ENCODE results near the gene CCNJL.

Gene CCNJL

GRCh38 chr5:160289356-160289651 is 23.1 kb downstream of the CCNJL start:
- no peak for DNase-seq

- no peak for DNase-seq
Observed at GRCh38 chr5:160287378-160288051, 24.8 kb downstream of the CCNJL start.

DNA sequence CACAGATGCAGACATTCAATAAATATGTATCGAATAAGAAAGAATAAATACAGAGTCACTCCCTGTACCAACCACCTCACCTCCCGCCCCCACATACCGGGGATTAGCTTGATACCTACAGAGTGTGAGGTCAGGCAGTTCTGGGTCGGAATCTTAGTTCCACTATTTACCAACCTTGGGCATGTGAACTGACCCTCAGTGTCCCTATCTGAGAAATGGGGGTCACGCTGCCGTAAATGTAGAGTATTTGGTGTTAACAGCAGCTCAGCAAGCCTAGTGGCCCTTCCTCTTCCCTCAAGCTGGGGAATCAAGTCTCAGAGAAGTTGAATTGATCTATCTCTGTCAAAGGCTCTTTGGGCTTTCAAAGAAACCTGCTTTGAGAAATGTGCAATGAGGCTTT is 25.4 kb downstream of the CCNJL start:
- no peak for DNase-seq

GRCh38 chr5:160285316-160285715 is 27.0 kb downstream of the CCNJL start:
- no peak for DNase-seq

DNA sequence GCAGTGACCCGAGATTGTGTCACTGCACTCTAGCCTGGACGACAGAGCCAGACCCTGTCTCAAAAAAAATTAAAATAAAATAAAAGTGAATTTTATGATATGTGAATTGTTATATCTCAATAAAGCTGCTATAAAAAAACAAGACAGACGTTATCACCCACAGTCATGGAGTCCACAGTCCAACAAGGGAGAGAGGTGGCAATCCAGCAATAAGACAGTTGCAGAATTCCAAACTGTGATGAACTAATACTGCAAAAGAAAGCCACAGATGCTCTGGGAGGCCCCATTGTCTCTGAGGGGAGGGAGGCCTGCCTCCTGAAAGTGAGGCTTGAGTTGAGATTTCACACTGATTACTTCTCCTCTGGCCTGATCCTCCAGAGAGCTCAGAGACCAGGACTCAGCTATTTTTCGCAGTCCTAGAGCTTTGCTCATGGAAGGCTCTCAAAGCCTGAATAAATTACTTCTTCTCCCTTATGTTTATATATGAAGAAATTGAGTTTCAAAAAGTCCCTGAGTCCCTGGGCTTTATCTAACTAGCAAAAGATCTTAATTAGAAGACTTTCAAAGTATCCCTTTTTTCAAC is 28.0 kb downstream of the CCNJL start:
- DNase-seq: no peak

DNA sequence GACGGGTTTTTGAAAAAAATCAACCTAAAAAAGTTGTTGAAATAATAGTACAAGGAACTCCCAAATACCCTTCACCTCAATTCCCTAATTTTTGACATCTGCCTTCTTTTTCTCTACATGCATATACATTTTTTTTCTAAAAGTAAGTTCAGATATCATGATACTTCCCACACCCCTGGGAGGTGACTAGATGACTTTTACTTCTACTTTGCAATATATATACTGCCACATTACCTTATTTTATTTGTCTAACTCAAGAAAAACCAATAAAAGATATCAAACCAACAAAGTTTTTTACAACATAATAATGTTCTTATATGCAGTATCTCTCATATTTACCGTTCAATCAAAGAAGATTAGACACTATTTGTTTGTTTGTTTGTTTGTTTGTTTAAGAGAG is 31.1 kb downstream of the CCNJL start:
- no peak for DNase-seq

DNA sequence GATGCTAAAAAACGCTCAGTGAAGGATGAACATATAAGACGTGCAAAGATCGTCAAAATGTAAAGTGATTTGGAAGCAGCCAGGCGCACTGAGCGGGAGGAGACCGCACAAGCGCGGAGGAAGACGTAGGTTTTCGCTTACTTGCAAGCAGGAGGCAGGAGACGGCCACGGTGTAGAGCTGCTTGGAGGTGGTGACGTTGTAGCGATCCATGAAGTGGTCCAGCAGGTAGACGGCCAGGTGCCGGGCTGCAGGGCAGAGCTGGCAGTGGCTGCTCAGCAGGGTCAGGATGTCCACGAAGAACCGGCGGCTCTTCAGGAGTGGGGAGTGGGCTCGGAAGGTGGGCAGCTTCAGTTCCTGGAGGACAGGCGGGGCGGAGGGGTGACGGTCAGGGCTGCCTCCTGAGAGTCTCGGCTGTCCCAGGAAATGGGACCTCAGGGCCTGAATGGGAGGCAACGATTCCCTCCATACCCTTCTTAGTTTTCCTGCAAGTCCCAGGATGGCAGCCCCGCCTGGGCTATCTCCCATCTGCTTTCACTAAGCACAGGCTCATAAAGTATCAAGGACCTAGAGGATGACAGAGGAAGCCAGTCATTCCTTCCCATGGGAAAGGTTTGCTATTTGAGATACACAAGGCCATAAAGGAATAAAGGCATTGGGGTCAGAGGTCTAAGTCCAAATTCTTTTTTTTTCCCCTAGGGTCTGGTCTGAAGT is 31.8 kb downstream of the CCNJL start:
- no peak for DNase-seq

- DNase-seq: no peak
Observed at GRCh38 chr5:160278343-160278742, 34.0 kb downstream of the CCNJL start.

GRCh38 chr5:160274483-160274931 is 37.9 kb downstream of the CCNJL start:
- DNase-seq: no peak

DNA sequence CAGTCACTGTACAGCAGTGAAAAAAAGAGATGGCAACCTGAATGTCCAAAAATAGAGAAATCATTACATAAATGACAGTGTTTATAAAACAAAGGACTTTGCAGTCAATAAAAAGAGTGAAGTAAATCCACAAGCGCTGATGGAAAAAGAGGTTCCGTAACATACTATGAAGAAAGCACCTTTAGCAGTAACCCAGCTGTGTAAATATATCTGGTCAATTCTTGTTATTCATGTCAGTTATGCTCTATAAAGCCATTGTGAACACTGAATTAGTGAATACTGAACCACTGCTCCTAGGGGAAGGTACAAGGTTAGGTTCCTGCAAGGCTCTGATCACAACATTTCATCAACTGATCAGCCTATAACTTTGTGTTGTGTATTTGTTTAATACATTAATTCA is 39.5 kb downstream of the CCNJL start:
- no peak for DNase-seq

GRCh38 chr5:160272264-160272663 is 40.1 kb downstream of the CCNJL start:
- DNase-seq: no peak

DNA sequence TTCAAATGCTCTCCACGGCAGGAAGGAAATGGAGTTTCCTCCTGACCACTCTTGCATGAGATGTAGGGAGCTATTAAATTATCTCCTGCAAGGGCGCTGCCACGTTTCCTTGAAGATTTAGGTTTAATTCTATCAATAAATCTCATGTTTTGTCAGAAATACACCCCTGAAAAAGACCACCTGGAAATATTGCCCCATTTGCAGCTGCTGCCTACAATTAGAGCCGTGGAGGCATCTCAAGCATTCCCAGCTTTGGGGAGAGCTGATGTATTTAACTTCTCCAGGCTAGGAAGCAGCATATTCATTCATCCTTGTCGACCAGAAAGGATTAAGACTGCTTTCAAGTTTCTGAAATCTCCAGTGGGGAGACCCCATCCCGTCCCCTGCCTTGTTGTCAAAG is 40.5 kb downstream of the CCNJL start:
- no peak for DNase-seq

- no peak for DNase-seq
Observed at GRCh38 chr5:160271396-160271795, 41.0 kb downstream of the CCNJL start.

GRCh38 chr5:160270704-160271103 is 41.7 kb downstream of the CCNJL start:
- no peak for DNase-seq

DNA sequence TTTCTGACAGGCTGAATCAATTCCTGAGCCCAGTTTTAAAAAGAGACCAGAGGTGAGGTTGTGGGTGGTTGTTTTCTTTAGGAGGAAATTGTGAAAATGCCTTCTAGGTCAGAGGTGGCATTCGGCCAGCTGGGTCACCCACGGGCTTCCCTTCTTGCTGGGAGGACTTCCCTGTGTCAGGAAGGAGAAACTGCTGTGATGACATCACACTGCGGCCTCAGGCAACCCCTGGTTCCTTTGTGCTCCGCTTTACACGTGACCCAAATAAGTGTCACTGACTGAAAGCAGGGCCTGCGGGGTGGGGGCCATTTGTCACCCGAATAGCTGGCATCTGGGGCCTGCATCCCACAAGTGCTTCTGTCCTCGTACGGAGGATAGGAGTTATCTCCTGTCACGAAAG is 43.3 kb downstream of the CCNJL start:
- no peak for DNase-seq

GRCh38 chr5:160268121-160268520 is 44.2 kb downstream of the CCNJL start:
- DNase-seq: no peak

DNA sequence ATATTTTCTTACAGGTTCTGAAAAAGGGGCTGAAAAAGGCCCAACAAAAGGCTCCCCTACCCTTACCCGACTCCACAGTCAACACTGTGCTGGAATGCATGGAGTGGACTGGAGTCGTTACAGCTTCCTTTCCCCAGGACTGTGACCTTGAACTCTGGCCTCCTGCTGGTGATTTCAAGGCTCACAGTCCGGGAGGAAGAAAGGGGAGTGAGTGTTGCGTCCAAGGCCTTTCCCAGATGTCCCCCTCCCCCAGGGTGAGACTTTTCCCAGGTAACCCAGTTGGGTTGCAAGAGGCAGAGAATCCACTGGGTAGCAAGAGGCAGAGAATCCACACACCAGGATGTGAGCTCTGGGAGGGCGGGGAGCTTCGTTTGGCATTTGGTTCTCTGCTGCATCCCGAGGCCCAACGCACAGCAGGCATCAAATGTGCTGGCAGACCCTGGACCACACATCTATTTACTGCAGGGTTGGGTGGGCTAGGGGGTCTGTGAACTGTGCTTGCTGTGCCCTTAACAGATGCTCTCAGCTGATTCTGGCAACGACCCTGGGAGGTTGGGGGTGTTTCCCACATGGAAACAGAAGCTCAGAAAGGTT is 45.5 kb downstream of the CCNJL start:
- no peak for DNase-seq

DNA sequence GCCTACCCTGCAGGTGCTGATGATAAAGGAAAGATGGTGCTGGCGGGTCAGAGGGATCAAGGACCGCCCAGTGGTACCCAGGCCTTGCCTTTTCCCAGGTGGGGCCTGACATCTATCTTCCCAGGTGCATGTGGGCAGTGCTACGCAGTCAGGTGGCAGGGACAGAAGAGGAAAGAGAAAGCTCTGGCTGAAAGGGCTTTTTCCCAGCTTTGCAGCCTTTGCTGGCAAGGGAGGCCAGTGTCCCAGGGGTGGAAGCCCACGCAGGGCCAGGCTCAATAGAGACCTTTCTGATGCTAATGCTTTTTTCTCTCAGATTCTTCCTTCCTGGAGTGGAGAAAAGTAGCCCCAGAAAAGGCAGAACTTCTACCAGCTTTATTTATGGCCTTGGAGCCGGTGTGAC is 46.3 kb downstream of the CCNJL start:
- no peak for DNase-seq

GRCh38 chr5:160263326-160263855 is 49.0 kb downstream of the CCNJL start:
- no peak for DNase-seq

GRCh38 chr5:160262151-160263074 is 50.0 kb downstream of the CCNJL start:
- no peak for DNase-seq

DNA sequence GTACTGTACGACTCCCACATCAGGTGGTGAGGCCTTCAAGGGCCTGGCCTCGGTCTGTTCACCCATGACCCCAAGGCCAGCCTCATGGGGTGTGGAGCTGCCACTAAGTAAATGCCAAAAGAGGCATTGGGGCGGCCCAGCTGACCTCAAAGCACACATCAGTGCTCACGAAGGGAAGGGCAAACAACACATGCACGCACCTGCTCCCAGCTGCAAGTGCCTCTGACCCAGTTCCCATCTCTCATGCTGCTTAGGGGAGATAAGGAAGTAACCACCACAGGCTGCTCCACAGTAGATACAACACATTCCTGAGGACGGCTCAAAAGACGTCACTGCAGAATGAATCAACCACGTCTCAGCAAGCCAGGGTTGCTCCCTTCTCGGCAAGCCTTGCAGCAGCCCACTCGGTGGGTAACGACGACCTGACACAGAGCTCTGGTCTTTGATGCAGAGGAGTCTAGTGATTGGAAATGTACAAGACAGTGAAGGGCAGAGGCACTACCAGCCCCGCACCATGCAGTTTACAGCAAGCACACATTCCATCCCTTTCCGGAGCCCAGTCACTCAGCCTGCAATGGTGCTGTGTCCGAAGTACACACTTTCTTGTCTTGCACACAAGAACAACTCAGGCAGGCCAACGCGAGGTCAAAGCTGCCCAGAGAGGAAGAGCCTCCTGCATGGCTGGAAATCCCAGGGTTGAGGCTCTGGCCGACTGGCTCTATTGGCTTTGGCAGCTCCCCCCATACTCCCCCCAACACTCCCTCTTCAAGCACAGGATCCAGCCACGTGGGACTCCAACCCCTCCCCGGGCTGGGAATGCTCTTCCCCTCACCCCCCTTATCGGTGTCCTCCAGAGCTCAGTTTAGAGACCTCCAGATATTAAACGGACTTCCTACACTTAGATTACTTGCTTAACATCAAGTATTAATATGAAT is 51.2 kb downstream of the CCNJL start:
- DNase-seq: no peak
